Measurements from ENCODE around the gene TRIO.

TRIO gene

GRCh38 chr5:14229734-14230133 lies 86.6 kb downstream of the TRIO start:
- Histone ChIP-seq H3K4me1 (ENCODE audit: control insufficient read depth, insufficient read depth, low read length) (no peaks in the 10 kb centered on the region), H3K9ac (ENCODE audit: low read length) (no peak overlapping the region), H3K36me3 (ENCODE audit: control insufficient read depth, insufficient read depth, low read length) (no peaks in the 10 kb centered on the region), H3K9me3 (ENCODE audit: control insufficient read depth, low read length) (no peaks in the 10 kb centered on the region), H3K4me3 (ENCODE audit: low read length) (no peak overlapping the region), H3K27me3 (ENCODE audit: control insufficient read depth, insufficient read depth, low read length) (no peaks in the 10 kb centered on the region)

- no peaks in the 10 kb centered on the region for H3K36me3 ChIP-seq (ENCODE audit: control insufficient read depth, insufficient read depth, low read length)
- no peaks in the 10 kb centered on the region for H3K27me3 ChIP-seq (ENCODE audit: control insufficient read depth, insufficient read depth, low read length)
- H3K4me1 ChIP-seq (ENCODE audit: control insufficient read depth, insufficient read depth, low read length), result no peaks in the 10 kb centered on the region
Observed at GRCh38 chr5:14231156-14231555, 88.0 kb downstream of the TRIO start.

GRCh38 chr5:14231890-14232289 lies 88.7 kb downstream of the TRIO start:
- H3K27me3 ChIP-seq (ENCODE audit: control insufficient read depth, insufficient read depth, low read length), result no peaks in the 10 kb centered on the region
- no peaks in the 10 kb centered on the region for H3K4me1 ChIP-seq (ENCODE audit: control insufficient read depth, insufficient read depth, low read length)
- no peaks in the 10 kb centered on the region for H3K9me3 ChIP-seq (ENCODE audit: control insufficient read depth, low read length)
- H3K4me3 ChIP-seq (ENCODE audit: low read length), result no peak overlapping the region
- H3K36me3 ChIP-seq (ENCODE audit: control insufficient read depth, insufficient read depth, low read length), result no peaks in the 10 kb centered on the region
- no peak overlapping the region for H3K9ac ChIP-seq (ENCODE audit: low read length)

More at GRCh38 chr5:14231156-14231555, 88.0 kb downstream of the TRIO start:
- H3K9me3 ChIP-seq (ENCODE audit: control insufficient read depth, low read length), result no peaks in the 10 kb centered on the region
- H3K9ac ChIP-seq (ENCODE audit: low read length), result no peak overlapping the region
- H3K4me3 ChIP-seq (ENCODE audit: low read length), result no peak overlapping the region

- Histone ChIP-seq H3K4me1 (ENCODE audit: control insufficient read depth, insufficient read depth, low read length) (no peaks in the 10 kb centered on the region), H3K9ac (ENCODE audit: low read length) (no peak overlapping the region), H3K27me3 (ENCODE audit: control insufficient read depth, insufficient read depth, low read length) (no peaks in the 10 kb centered on the region), H3K9me3 (ENCODE audit: control insufficient read depth, low read length) (no peaks in the 10 kb centered on the region), H3K4me3 (ENCODE audit: low read length) (no peak overlapping the region), H3K36me3 (ENCODE audit: control insufficient read depth, insufficient read depth, low read length) (no peaks in the 10 kb centered on the region)
Observed at GRCh38 chr5:14234204-14234603, 91.1 kb downstream of the TRIO start.

- no peaks in the 10 kb centered on the region for H3K4me1 ChIP-seq (ENCODE audit: control insufficient read depth, insufficient read depth, low read length)
- H3K27me3 ChIP-seq (ENCODE audit: control insufficient read depth, insufficient read depth, low read length), result no peaks in the 10 kb centered on the region
- H3K36me3 ChIP-seq (ENCODE audit: control insufficient read depth, insufficient read depth, low read length), result no peaks in the 10 kb centered on the region
- no peak overlapping the region for H3K4me3 ChIP-seq (ENCODE audit: low read length)
- H3K9me3 ChIP-seq (ENCODE audit: control insufficient read depth, low read length), result no peaks in the 10 kb centered on the region
- H3K9ac ChIP-seq (ENCODE audit: low read length), result no peak overlapping the region
Observed at GRCh38 chr5:14235872-14236271, 92.7 kb downstream of the TRIO start.

GRCh38 chr5:14236757-14237156 lies 93.6 kb downstream of the TRIO start:
- Histone ChIP-seq H3K36me3 (ENCODE audit: control insufficient read depth, insufficient read depth, low read length) (no peaks in the 10 kb centered on the region), H3K9me3 (ENCODE audit: control insufficient read depth, low read length) (no peaks in the 10 kb centered on the region), H3K9ac (ENCODE audit: low read length) (no peak overlapping the region), H3K27me3 (ENCODE audit: control insufficient read depth, insufficient read depth, low read length) (no peaks in the 10 kb centered on the region), H3K4me3 (ENCODE audit: low read length) (no peak overlapping the region), H3K4me1 (ENCODE audit: control insufficient read depth, insufficient read depth, low read length) (no peaks in the 10 kb centered on the region)

GRCh38 chr5:14237317-14238086 lies 94.4 kb downstream of the TRIO start:
- no peaks in the 10 kb centered on the region for H3K4me1 ChIP-seq (ENCODE audit: control insufficient read depth, insufficient read depth, low read length)
- no peaks in the 10 kb centered on the region for H3K9me3 ChIP-seq (ENCODE audit: control insufficient read depth, low read length)
- H3K9ac ChIP-seq (ENCODE audit: low read length), result no peak overlapping the region
- H3K36me3 ChIP-seq (ENCODE audit: control insufficient read depth, insufficient read depth, low read length), result no peaks in the 10 kb centered on the region
- H3K27me3 ChIP-seq (ENCODE audit: control insufficient read depth, insufficient read depth, low read length), result no peaks in the 10 kb centered on the region
- H3K4me3 ChIP-seq (ENCODE audit: low read length), result no peak overlapping the region

- no peak overlapping the region for H3K4me3 ChIP-seq (ENCODE audit: low read length)
- no peaks in the 10 kb centered on the region for H3K36me3 ChIP-seq (ENCODE audit: control insufficient read depth, insufficient read depth, low read length)
- H3K27me3 ChIP-seq (ENCODE audit: control insufficient read depth, insufficient read depth, low read length), result no peaks in the 10 kb centered on the region
- no peak overlapping the region for H3K9ac ChIP-seq (ENCODE audit: low read length)
- no peaks in the 10 kb centered on the region for H3K9me3 ChIP-seq (ENCODE audit: control insufficient read depth, low read length)
- H3K4me1 ChIP-seq (ENCODE audit: control insufficient read depth, insufficient read depth, low read length), result no peaks in the 10 kb centered on the region
Observed at GRCh38 chr5:14238272-14238671, 95.1 kb downstream of the TRIO start.

GRCh38 chr5:14239404-14239803 lies 96.3 kb downstream of the TRIO start:
- Histone ChIP-seq H3K9ac (ENCODE audit: low read length) (no peak overlapping the region), H3K36me3 (ENCODE audit: control insufficient read depth, insufficient read depth, low read length) (no peaks in the 10 kb centered on the region), H3K4me1 (ENCODE audit: control insufficient read depth, insufficient read depth, low read length) (no peaks in the 10 kb centered on the region), H3K27me3 (ENCODE audit: control insufficient read depth, insufficient read depth, low read length) (no peaks in the 10 kb centered on the region), H3K4me3 (ENCODE audit: low read length) (no peak overlapping the region), H3K9me3 (ENCODE audit: control insufficient read depth, low read length) (no peaks in the 10 kb centered on the region)

- Histone ChIP-seq H3K27me3 (ENCODE audit: control insufficient read depth, insufficient read depth, low read length) (no peaks in the 10 kb centered on the region), H3K9ac (ENCODE audit: low read length) (no peak overlapping the region), H3K36me3 (ENCODE audit: control insufficient read depth, insufficient read depth, low read length) (no peaks in the 10 kb centered on the region), H3K9me3 (ENCODE audit: control insufficient read depth, low read length) (no peaks in the 10 kb centered on the region), H3K4me1 (ENCODE audit: control insufficient read depth, insufficient read depth, low read length) (no peaks in the 10 kb centered on the region), H3K4me3 (ENCODE audit: low read length) (no peak overlapping the region)
Observed at GRCh38 chr5:14239951-14240350, 96.8 kb downstream of the TRIO start.

- H3K9ac ChIP-seq (ENCODE audit: low read length), result no peak overlapping the region
- H3K4me3 ChIP-seq (ENCODE audit: low read length), result no peak overlapping the region
- H3K9me3 ChIP-seq (ENCODE audit: control insufficient read depth, low read length), result no peaks in the 10 kb centered on the region
- no peaks in the 10 kb centered on the region for H3K36me3 ChIP-seq (ENCODE audit: control insufficient read depth, insufficient read depth, low read length)
- H3K27me3 ChIP-seq (ENCODE audit: control insufficient read depth, insufficient read depth, low read length), result no peaks in the 10 kb centered on the region
- H3K4me1 ChIP-seq (ENCODE audit: control insufficient read depth, insufficient read depth, low read length), result no peaks in the 10 kb centered on the region
Observed at GRCh38 chr5:14240359-14240758, 97.2 kb downstream of the TRIO start.

- no peaks in the 10 kb centered on the region for H3K36me3 ChIP-seq (ENCODE audit: control insufficient read depth, insufficient read depth, low read length)
- no peaks in the 10 kb centered on the region for H3K9me3 ChIP-seq (ENCODE audit: control insufficient read depth, low read length)
- no peaks in the 10 kb centered on the region for H3K4me1 ChIP-seq (ENCODE audit: control insufficient read depth, insufficient read depth, low read length)
- H3K4me3 ChIP-seq (ENCODE audit: low read length), result no peak overlapping the region
- no peaks in the 10 kb centered on the region for H3K27me3 ChIP-seq (ENCODE audit: control insufficient read depth, insufficient read depth, low read length)
- no peak overlapping the region for H3K9ac ChIP-seq (ENCODE audit: low read length)
Observed at GRCh38 chr5:14241141-14241540, 98.0 kb downstream of the TRIO start.

GRCh38 chr5:14242447-14242846 lies 99.3 kb downstream of the TRIO start:
- Histone ChIP-seq H3K9ac (ENCODE audit: low read length) (no peak overlapping the region), H3K4me3 (ENCODE audit: low read length) (no peak overlapping the region), H3K36me3 (ENCODE audit: control insufficient read depth, insufficient read depth, low read length) (no peaks in the 10 kb centered on the region), H3K9me3 (ENCODE audit: control insufficient read depth, low read length) (no peaks in the 10 kb centered on the region), H3K27me3 (ENCODE audit: control insufficient read depth, insufficient read depth, low read length) (no peaks in the 10 kb centered on the region), H3K4me1 (ENCODE audit: control insufficient read depth, insufficient read depth, low read length) (no peaks in the 10 kb centered on the region)
